Neural crest cell (in vitro differentiated cells): ENCODE data around the gene DNAH11. TPM values are rescaled to one million over a fixed set of nuclear protein-coding genes. Genes with fewer than 3 reads are reported as not detected.
"Not testable (repeated sequence)": the region's sequence is repeated elsewhere in the genome, so short reads cannot be mapped to it uniquely, and the experiment has no call there.

Experiments used
- DNase-seq: peaks from one replicate; pipeline ENCODE4 v3.0.0; 2021; ENCODE audit warnings: low read depth, mixed read lengths, low spot score
- H3K27ac Mint-ChIP-seq: one replicate; pipeline ENCODE4 v1.8.0; 2021; ENCODE audit warnings: mild to moderate bottlenecking, mixed read lengths; ENCODE audit not compliant: unreplicated experiment
- H3K27me3 Mint-ChIP-seq: 2 replicates; pipeline ENCODE4 v1.8.0; 2021; ENCODE audit warnings: low read depth, mild to moderate bottlenecking, mixed read lengths
- H3K36me3 Mint-ChIP-seq: 2 replicates; pipeline ENCODE4 v1.8.0; 2021; ENCODE audit warnings: low read depth, mild to moderate bottlenecking, mixed read lengths
- H3K4me1 Mint-ChIP-seq: 2 replicates; pipeline ENCODE4 v1.8.0; 2021; ENCODE audit warnings: mixed read lengths
- H3K4me3 Mint-ChIP-seq: one replicate; pipeline ENCODE4 v1.8.0; 2021; ENCODE audit warnings: mild to moderate bottlenecking, mixed read lengths
- H3K9me3 Mint-ChIP-seq: 2 replicates; pipeline ENCODE4 v1.8.0; 2021; ENCODE audit warnings: mixed read lengths
- CTCF ChIP-seq: fragments of 200-600 bp; sonication (generic); conservative IDR thresholded peaks from 2 replicates; pipeline ENCODE4 v1.5.0; 2021; ENCODE audit warnings: antibody characterized with exemption, mild to moderate bottlenecking
- total RNA-seq: library from RNA; stranded (reverse); gene quantifications from 2 replicates; pipeline ENCODE4 v1.2.1, GENCODE V29; 2021

DNAH11 gene
- total RNA-seq, 1 donor from 2014 or later: 0.63 TPM

- TF ChIP-seq CTCF: no peak
- no peak for DNase-seq
- Mint-ChIP-seq H3K9me3 (no peaks in the 10 kb centered on the region), H3K27ac (peak overlapping the region; percentile 74), H3K27me3 (no peaks in the 10 kb centered on the region), H3K4me3 (no peak overlapping the region), H3K36me3 (no peaks in the 10 kb centered on the region), H3K4me1 (no peaks in the 10 kb centered on the region)
Observed at GRCh38 chr7:21851559-21851967, 308.7 kb downstream of the DNAH11 start.

DNA sequence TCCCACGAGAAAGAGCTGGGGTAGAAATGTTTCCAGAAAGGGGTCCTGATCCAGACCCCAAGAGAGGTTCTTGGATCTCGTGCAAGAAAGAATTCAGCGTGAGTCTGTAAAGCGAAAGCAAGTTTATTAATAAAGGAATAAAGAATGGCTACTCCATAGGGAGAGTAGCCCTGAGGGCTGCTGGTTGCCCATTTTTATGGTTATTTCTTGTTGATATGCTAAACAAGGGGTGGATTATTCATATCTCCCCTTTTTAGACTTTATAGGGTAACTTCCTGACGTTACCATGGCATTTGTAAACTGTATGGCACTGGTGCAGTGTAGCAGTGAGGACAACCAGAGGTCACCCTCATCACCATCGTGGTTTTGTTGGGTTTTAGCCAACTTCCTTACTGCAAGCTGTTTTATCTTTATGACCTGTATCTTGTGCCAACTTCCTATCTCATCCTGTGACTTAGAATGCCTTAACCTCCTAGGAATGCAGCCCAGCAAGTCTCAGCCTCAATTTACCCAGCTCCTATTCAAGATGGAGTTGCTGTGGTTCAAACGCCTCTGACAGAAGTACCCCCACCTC lies 322.9 kb downstream of the DNAH11 start:
- peaks cover 46% of the 10 kb centered on the region for H3K4me1 Mint-ChIP-seq
- H3K4me3 Mint-ChIP-seq, DNase-seq, H3K36me3 Mint-ChIP-seq, H3K9me3 Mint-ChIP-seq, H3K27ac Mint-ChIP-seq, H3K27me3 Mint-ChIP-seq: not testable (repeated sequence)

DNA sequence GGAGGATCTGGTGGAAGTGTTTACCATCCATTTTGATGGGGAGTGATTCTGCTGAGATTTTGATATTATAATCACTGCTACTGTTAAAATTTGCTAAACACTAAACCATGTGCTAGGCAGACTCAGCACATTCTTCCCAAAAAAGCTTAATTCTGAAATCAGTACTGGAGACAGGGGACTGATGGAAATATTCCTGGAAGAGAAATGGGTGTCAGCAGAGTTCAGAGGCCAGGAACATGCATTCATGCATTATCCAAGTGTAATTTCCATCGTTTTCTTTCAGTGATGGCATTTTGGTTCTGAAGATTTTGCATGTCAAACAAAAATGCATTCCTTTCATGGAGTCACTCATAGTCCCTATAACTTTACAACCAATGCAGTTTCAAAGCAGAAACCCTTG lies 323.9 kb downstream of the DNAH11 start:
- Mint-ChIP-seq H3K4me1 (peaks cover 46% of the 10 kb centered on the region), H3K9me3 (no peaks in the 10 kb centered on the region), H3K4me3 (no peak overlapping the region), H3K27me3 (no peaks in the 10 kb centered on the region), H3K36me3 (no peaks in the 10 kb centered on the region), H3K27ac (peak overlapping the region; percentile 4)
- TF ChIP-seq CTCF: no peak
- DNase-seq: no peak

GRCh38 chr7:21867226-21867625 lies 324.4 kb downstream of the DNAH11 start:
- no peak for TF ChIP-seq CTCF
- Mint-ChIP-seq H3K4me3 (peak overlapping the region; percentile 33), H3K27ac (peak overlapping the region; percentile 4), H3K27me3 (no peaks in the 10 kb centered on the region), H3K4me1 (peaks cover 46% of the 10 kb centered on the region), H3K36me3 (no peaks in the 10 kb centered on the region), H3K9me3 (no peaks in the 10 kb centered on the region)
- no peak for DNase-seq

- DNase-seq: no peak
- H3K9me3 Mint-ChIP-seq: no peaks in the 10 kb centered on the region
Observed at GRCh38 chr7:21867816-21868575, 325.2 kb downstream of the DNAH11 start.

More at GRCh38 chr7:21867816-21868575, 325.2 kb downstream of the DNAH11 start:
- H3K27me3 Mint-ChIP-seq: no peaks in the 10 kb centered on the region
- peaks cover 46% of the 10 kb centered on the region for H3K4me1 Mint-ChIP-seq
- TF ChIP-seq CTCF: no peak
- H3K4me3 Mint-ChIP-seq: peak overlapping the region; percentile 36
- peak overlapping the region; percentile 69 for H3K27ac Mint-ChIP-seq
- no peaks in the 10 kb centered on the region for H3K36me3 Mint-ChIP-seq
